Astrocyte (in vitro differentiated cells and primary cell): ENCODE measurements around the gene WDR11. TPM values are rescaled to one million over a fixed set of nuclear protein-coding genes. Genes with fewer than 3 reads are reported as not detected.

Experiments used
- DNase-seq: peaks from one replicate; pipeline ENCODE4 v3.0.0-alpha.2; 2010; ENCODE audit warnings: low read depth
- FAIRE-seq: peaks from 2 replicates; lab custom pipeline; 2011; peaks lifted over from hg19 to GRCh38; lab: Jason Lieb, UNC
- H2AFZ ChIP-seq: 2 replicates; pipeline ENCODE4 v1.6.0; 2012; ENCODE audit warnings: low read depth, low read length, inconsistent platforms
- H3K27ac ChIP-seq: 2 replicates; pipeline ENCODE4 v1.5.1; 2011; ENCODE audit warnings: low read depth, low read length, inconsistent platforms
- H3K27me3 ChIP-seq: 2 replicates; pipeline ENCODE4 v1.6.0; 2011; ENCODE audit warnings: low read length, inconsistent platforms; ENCODE audit not compliant: insufficient read depth
- H3K36me3 ChIP-seq: 2 replicates; pipeline ENCODE4 v1.5.1; 2011; ENCODE audit warnings: low read length, inconsistent platforms; ENCODE audit not compliant: insufficient read depth
- H3K4me1 ChIP-seq: 2 replicates; pipeline ENCODE4 v1.5.1; 2011; ENCODE audit warnings: low read length, inconsistent platforms; ENCODE audit not compliant: insufficient read depth
- H3K4me2 ChIP-seq: 2 replicates; pipeline ENCODE4 v1.6.0; 2012; ENCODE audit warnings: low read length, inconsistent platforms
- H3K4me3 ChIP-seq: 2 replicates; pipeline ENCODE4 v1.5.1; 2011; ENCODE audit warnings: low read depth, mild to moderate bottlenecking, low read length, inconsistent platforms; ENCODE audit not compliant: insufficient read depth
- H3K79me2 ChIP-seq: 2 replicates; pipeline ENCODE4 v1.6.0; 2012; ENCODE audit warnings: mild to moderate bottlenecking, low read length, inconsistent platforms; ENCODE audit not compliant: insufficient read depth
- H3K9ac ChIP-seq: 2 replicates; pipeline ENCODE4 v1.6.0; 2012; ENCODE audit warnings: mild to moderate bottlenecking, low read length, inconsistent platforms
- H3K9me3 ChIP-seq: 2 replicates; pipeline ENCODE4 v1.5.1; 2012; ENCODE audit warnings: low read depth, mild to moderate bottlenecking, low read length, inconsistent platforms; ENCODE audit not compliant: insufficient read depth
- H4K20me1 ChIP-seq: 2 replicates; pipeline ENCODE4 v1.6.0; 2012; ENCODE audit warnings: low read length, inconsistent platforms; ENCODE audit not compliant: insufficient read depth
- H3K27ac Mint-ChIP-seq: one replicate; pipeline ENCODE4 v1.8.0; 2021; ENCODE audit warnings: mild to moderate bottlenecking, mixed read lengths; ENCODE audit not compliant: unreplicated experiment
- H3K27me3 Mint-ChIP-seq: one replicate; pipeline ENCODE4 v1.8.0; 2021; ENCODE audit warnings: low read depth, mixed read lengths; ENCODE audit not compliant: unreplicated experiment
- H3K36me3 Mint-ChIP-seq: one replicate; pipeline ENCODE4 v1.8.0; 2021; ENCODE audit warnings: low read depth, mixed read lengths; ENCODE audit not compliant: unreplicated experiment
- H3K4me1 Mint-ChIP-seq: one replicate; pipeline ENCODE4 v1.8.0; 2021; ENCODE audit warnings: low read depth, mixed read lengths; ENCODE audit not compliant: unreplicated experiment
- H3K4me3 Mint-ChIP-seq: one replicate; pipeline ENCODE4 v1.8.0; 2021; ENCODE audit warnings: mild to moderate bottlenecking, moderate library complexity, mixed read lengths; ENCODE audit not compliant: unreplicated experiment
- H3K9me3 Mint-ChIP-seq: one replicate; pipeline ENCODE4 v1.8.0; 2021; ENCODE audit warnings: mild to moderate bottlenecking, mixed read lengths; ENCODE audit not compliant: unreplicated experiment
- EZH2 ChIP-seq: IDR thresholded peaks from 2 replicates; pipeline ENCODE4 v1.6.1; 2012; ENCODE audit warnings: mild to moderate bottlenecking, low read length, inconsistent platforms; ENCODE audit not compliant: insufficient read depth
- total RNA-seq: library from RNA; stranded (reverse); gene quantifications from 2 replicates; pipeline ENCODE4 v1.2.1, GENCODE V29; 2021
- TF ChIP-seq, protein P1 (sequence below): IDR thresholded peaks from 2 replicates; pipeline ENCODE4 v1.5.1; 2011; ENCODE audit warnings: low read depth, mild to moderate bottlenecking, inconsistent platforms, low read length, moderate library complexity; ENCODE audit not compliant: insufficient read depth

Gene WDR11
- total RNA-seq, 1 donor from 2014 or later: 55.8 TPM

DNA sequence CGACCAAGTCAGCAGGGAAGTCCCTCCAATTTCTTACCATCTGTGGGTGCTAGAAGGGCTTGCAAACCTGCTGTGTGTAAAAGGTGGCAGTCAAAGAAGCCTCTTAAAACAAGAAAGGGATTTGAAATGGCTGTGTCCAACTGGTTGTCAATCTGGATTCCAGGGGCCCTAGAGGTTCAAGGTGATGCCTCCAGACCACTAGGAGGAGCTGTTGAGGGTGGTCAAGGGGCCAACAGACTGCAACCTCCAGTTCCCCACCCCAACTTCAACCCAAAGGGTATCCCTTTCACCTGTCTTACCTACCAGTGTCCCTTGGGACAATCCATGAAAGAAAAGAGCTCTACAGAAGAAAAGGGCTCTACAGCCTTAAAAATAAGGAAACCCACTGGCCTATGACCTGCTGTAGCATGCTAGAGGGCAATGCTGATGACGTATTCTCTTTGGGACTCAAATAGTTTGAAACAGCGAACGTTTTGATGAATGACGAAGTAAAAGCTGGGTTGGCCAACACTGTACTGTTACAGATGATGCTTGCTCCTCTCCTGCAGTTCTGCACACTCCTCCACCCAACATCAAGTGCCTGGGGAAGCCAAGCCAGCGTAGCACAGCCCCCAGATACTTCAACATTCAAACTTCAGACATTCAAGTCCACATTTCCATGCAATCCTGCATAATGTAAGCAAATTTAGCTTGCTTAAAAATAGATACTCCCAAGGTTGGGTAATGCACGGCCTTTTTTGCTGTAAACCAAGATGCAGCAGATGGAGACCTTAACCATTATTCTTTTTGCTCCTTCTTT, 45.9 kb upstream of the WDR11 start:
- Histone ChIP-seq H3K4me3 (no peak overlapping the region), H4K20me1 (no peaks in the 10 kb centered on the region), H3K27ac (no peak overlapping the region), H3K9me3 (no peaks in the 10 kb centered on the region), H3K36me3 (no peaks in the 10 kb centered on the region), H3K4me1 (no peaks in the 10 kb centered on the region), H3K9ac (no peak overlapping the region), H2AFZ (no peak overlapping the region), H3K79me2 (no peaks in the 10 kb centered on the region), H3K4me2 (no peak overlapping the region), H3K27me3 (no peaks in the 10 kb centered on the region)
- no peak for DNase-seq
- Mint-ChIP-seq H3K27me3 (peaks cover 12% of the 10 kb centered on the region), H3K4me1 (no peaks in the 10 kb centered on the region), H3K4me3 (no peak overlapping the region), H3K36me3 (no peaks in the 10 kb centered on the region), H3K9me3 (no peaks in the 10 kb centered on the region), H3K27ac (no peak overlapping the region)
- TF ChIP-seq, protein P1, sequence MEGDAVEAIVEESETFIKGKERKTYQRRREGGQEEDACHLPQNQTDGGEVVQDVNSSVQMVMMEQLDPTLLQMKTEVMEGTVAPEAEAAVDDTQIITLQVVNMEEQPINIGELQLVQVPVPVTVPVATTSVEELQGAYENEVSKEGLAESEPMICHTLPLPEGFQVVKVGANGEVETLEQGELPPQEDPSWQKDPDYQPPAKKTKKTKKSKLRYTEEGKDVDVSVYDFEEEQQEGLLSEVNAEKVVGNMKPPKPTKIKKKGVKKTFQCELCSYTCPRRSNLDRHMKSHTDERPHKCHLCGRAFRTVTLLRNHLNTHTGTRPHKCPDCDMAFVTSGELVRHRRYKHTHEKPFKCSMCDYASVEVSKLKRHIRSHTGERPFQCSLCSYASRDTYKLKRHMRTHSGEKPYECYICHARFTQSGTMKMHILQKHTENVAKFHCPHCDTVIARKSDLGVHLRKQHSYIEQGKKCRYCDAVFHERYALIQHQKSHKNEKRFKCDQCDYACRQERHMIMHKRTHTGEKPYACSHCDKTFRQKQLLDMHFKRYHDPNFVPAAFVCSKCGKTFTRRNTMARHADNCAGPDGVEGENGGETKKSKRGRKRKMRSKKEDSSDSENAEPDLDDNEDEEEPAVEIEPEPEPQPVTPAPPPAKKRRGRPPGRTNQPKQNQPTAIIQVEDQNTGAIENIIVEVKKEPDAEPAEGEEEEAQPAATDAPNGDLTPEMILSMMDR: no peak
- TF ChIP-seq EZH2: no peak
- FAIRE-seq: no peak

DNA sequence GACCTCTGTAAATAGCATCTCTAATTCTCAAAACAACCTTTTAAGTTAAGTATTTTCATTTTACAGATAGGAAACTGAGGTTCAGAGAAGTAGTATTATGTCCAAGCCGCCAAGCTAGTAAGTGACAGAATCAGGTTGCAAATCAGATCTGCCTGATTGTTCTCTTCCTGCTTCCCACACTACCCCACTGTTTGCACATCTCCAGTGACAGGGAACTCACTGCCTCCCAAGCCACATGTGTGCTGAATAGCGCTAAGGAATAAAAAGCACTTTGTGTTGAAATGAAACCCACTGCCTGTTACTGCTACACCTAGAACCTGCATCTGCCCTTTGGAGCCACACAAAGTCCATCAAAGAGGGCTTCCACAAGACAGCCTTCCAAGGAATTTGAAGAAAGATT, 45.1 kb upstream of the WDR11 start:
- H3K4me3 ChIP-seq: no peak overlapping the region
- no peak overlapping the region for H3K4me2 ChIP-seq
- no peak for DNase-seq
- H3K27ac Mint-ChIP-seq: no peak overlapping the region
- FAIRE-seq: no peak
- no peaks in the 10 kb centered on the region for H4K20me1 ChIP-seq
- no peak overlapping the region for H3K4me3 Mint-ChIP-seq
- no peaks in the 10 kb centered on the region for H3K36me3 ChIP-seq
- no peak overlapping the region for H3K9ac ChIP-seq
- H3K27me3 ChIP-seq: peaks cover 2% of the 10 kb centered on the region
- peaks cover 15% of the 10 kb centered on the region for H3K27me3 Mint-ChIP-seq
- H3K4me1 Mint-ChIP-seq: no peaks in the 10 kb centered on the region
- no peaks in the 10 kb centered on the region for H3K9me3 ChIP-seq
- no peak for TF ChIP-seq EZH2
- TF ChIP-seq, protein P1: no peak
- H3K27ac ChIP-seq: no peak overlapping the region
- H3K9me3 Mint-ChIP-seq: no peaks in the 10 kb centered on the region
- no peaks in the 10 kb centered on the region for H3K4me1 ChIP-seq
- H2AFZ ChIP-seq: no peak overlapping the region
- H3K79me2 ChIP-seq: no peaks in the 10 kb centered on the region
- no peaks in the 10 kb centered on the region for H3K36me3 Mint-ChIP-seq

DNA sequence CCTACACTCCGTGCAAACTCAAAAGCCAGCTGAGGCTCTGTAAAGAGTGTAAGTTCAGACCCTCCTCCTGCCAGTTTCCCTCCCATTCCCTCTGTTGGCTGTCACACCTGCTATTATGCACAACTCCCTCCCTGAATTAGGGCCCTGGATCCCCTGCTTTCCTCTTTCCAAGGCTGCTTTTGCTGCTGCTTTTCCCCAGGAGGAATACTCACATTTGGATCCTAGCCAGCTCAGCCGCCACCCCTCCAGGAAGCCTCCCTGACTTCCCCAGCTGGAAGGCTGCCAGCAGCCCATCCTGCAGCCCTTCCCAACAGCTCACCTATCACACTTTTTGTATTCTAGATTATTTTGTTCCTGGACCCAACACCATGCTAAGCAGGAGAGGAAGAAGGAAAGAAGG, 40.9 kb upstream of the WDR11 start:
- DNase-seq (no peak), FAIRE-seq (no peak)
- Histone ChIP-seq H3K4me3 (no peak overlapping the region), H3K4me2 (no peak overlapping the region), H3K27ac (no peak overlapping the region), H3K9me3 (no peaks in the 10 kb centered on the region), H3K9ac (no peak overlapping the region), H4K20me1 (no peaks in the 10 kb centered on the region), H3K36me3 (no peaks in the 10 kb centered on the region), H3K79me2 (no peaks in the 10 kb centered on the region), H2AFZ (no peak overlapping the region), H3K4me1 (no peaks in the 10 kb centered on the region), H3K27me3 (peaks cover 2% of the 10 kb centered on the region)
- TF ChIP-seq EZH2: no peak
- TF ChIP-seq, protein P1: no peak
- no peaks in the 10 kb centered on the region for H3K36me3 Mint-ChIP-seq
- H3K27me3 Mint-ChIP-seq: peaks cover 17% of the 10 kb centered on the region
- H3K4me3 Mint-ChIP-seq: no peak overlapping the region
- no peaks in the 10 kb centered on the region for H3K4me1 Mint-ChIP-seq
- no peak overlapping the region for H3K27ac Mint-ChIP-seq
- no peaks in the 10 kb centered on the region for H3K9me3 Mint-ChIP-seq
